COLO668 (cell line): ENCODE measurements around the gene RDX.
"Not testable (repeated sequence)": the region's sequence is repeated elsewhere in the genome, so short reads cannot be mapped to it uniquely, and the experiment has no call there.

Experiments used
- DNase-seq: peaks from one replicate; lab custom pipeline; 2025; ENCODE audit not compliant: unreplicated experiment; lab: John Stamatoyannopoulos, UW

Gene RDX

DNA sequence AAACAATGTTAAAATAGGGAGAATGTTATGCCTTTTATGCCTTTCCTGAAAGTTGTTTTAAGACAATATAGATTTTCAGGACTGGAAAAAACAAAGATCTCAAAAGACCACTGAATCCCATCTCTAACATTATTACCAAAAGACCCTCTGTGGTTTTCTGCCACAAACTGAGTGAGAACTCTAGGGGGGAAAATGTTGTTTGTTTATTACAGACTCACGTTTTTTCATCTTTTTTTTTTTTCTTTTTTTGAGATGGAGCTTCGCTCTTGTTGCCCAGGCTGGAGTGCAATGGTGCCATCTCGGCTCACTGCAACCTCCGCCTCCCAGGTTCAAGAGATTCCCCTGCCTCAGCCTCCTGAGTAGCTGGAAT is 9.6 kb upstream of the RDX start:
- DNase-seq, result not testable (repeated sequence)

- DNase-seq, result no peak
Measured at GRCh38 chr11:110305169-110306018, 9.0 kb upstream of the RDX start.

GRCh38 chr11:110303414-110303826 is 7.0 kb upstream of the RDX start:
- DNase-seq, result no peak

GRCh38 chr11:110301577-110301976 is 5.2 kb upstream of the RDX start:
- DNase-seq, result no peak

DNA sequence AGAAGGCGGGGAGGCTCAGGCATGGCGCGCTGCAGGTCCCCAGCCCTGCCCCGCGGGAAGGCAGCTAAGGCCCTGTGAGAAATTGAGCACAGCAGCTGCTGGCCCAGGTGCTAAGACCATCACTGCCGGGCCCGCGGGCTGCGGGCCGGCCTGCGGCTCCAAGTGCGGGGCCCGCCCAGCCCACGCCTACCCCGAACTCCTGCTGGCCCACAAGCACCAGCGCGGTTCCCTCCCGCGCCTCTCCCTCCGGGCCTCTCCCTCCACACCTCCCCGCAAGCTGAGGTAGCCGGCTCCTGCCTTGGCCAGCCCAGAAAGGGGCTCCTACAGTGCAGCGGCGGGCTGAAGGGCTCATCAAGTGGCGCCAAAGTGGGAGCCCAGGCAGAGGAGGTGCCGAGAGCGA is 4.6 kb upstream of the RDX start:
- DNase-seq, result no peak

DNA sequence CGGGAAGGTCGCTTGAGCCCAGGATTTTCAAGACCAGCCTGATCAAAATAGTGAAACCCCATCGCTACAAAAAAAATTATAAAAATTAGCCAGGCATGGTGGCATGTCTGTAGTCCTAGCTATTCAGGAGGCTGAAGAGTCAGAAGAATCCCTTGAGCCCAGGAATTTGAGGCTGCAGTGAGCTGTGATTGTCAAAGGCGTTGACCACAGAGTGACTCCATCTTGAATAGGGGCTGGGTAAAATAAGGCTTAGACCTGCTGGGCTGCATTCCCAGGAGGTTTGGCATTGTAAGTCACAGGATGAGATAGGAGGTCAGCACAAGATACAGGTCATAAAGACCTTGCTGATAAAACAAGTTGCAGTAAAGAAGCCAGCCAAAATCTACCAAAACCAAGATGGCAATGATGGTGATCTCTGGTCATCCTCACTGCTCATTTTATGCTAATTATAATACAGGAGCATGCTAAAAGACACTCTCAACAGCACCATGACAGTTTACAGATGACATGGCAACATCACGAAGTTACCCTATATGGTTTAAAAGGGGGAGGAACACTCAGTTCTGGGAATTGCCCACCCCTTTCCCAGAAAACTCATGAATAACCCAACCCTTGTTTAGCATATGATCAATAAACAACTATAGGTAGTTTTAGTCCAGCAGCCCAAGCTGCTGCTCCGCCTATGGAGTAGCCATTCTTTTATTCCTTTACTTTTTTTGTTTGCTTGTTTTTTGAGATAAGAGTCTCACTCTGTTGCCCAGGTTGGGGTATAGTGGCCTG is 2.8 kb upstream of the RDX start:
- DNase-seq, result no peak

GRCh38 chr11:110298301-110298765 is 1.9 kb upstream of the RDX start:
- DNase-seq, result no peak

DNA sequence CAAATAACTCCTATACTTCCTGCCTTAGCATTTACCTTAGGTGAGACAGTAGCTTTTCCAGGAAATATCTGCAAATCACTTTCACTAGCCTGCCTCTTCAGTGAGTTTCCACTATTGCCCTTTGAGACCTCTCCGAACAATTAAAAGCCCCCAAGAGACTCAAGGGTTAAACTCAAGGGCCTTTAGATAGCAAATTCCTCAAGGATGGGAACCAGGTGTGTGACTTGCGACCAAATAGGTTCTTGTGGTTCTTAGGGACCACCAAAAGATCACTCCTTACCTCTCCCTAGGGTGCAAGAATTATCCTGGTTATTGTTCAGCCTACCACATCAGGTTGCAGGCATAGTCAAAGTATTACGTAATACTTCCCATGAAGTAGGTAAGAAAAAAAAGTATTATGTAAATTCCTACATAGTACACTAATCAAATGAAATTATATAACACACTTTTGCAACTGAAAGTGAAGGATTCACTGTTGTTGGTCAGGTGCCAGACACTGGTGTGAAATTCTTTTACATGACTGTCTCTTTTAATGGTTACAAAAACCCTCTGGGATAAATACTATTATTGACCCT is 1.4 kb upstream of the RDX start:
- DNase-seq, result no peak

DNA sequence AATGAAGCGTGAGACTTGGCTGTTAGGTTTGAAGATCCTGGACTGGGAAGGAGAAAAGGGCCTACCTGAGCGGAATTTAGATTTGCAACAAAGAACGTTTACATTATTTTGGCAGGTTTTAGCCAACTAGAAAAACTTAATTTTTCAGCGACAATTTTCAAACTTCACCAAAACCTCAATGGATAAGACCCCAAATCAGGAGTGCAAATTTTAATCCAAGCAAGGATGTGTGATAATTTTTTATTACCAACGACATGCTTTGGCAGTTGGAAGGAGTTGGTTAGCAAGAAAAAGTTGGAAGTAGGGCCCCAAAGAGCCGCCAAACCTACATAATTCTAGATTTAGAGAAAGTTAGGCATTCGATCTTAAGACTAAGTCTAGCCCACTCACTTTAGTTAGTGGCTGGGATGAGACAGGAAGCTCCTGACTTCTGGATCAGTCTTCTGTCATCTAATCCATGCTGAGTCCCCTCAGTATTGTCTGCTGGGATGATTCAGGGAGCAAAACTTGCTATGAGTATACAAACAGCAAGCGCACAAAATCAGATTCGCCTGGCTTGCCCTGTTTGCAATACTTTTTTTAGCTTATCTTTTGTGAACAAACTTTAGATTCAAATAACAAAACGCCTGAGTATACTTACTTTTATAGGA is 787 bp upstream of the RDX start:
- DNase-seq, result no peak

DNA sequence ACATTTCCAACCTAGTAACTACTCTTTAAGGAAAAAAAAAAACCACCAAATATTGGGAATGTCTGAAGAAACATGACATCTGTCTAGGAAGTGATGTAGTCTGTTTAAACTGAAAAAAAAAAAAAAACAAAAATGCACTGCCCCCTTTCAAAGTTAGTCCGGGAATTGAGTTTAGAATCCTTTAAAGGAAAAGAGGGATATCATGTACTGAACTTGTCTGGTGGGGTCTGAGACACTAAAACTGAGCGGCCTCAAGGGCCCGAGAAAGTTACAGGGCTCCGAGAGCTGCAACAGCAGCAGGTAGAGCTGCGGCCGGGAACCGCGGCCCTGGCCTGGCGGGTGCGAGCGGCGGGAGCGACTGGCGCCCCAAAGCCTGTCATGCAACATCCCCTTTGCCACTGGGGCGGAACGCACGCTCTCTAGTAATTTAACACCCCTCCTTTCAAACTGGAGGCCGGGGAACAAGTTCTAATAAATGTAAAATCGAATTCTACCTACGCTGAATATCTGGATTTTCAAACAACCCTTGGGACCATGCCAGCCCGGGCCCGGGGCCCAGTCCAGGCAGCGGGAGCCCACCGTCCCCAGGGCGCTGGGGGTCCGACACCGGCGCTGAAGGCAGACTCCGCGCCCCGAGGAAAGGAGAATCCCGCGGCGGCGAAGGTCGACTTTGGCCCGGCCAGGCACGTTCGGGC is 736 bp downstream of the RDX start:
- peak; percentile 76 for DNase-seq

- DNase-seq, result no peak
Measured at GRCh38 chr11:110295086-110295485, 1.3 kb downstream of the RDX start.

- DNase-seq, result no peak
Measured at GRCh38 chr11:110294509-110294908, 1.9 kb downstream of the RDX start.

DNA sequence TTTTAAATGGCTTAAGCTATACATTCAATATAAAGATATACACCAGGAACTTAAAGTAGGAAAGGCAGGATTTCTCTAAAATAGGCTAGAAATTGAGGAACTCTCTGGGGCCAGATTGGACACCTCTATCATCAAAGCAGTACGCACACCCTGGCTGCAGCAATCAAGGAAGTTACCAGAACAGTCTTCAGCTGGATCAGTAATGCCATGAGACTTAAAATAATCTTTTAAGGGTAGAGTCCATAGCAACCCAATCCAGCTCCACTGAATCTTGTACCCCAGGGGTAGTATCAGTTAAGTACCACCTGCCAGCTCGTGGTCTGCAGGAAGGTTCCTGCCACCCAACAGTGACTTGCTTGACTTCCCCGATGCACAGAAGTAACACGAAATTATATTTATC is 3.0 kb downstream of the RDX start:
- DNase-seq, result no peak

- DNase-seq, result not testable (repeated sequence)
Measured at GRCh38 chr11:110292146-110292545, 4.3 kb downstream of the RDX start.

GRCh38 chr11:110290591-110291334 is 5.7 kb downstream of the RDX start:
- DNase-seq, result no peak

DNA sequence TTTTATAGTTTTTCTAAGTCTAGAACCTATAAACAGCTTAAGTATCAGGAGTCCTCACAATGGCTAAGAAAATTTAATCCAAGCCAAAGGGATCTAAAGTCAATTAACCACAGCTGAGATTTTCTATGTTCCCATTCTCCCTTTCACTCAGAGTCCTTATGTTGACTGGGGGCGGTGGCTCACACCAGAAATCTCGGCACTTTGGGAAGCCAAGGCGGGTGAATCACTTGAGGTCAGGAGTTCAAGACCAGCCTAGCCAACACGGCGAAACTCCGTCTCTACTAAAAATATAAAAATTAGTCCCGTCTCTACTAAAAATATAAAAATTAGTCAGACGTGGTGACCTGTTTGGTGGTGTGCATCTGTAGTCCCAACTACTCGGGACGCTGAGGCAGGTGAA is 6.9 kb downstream of the RDX start:
- no peak for DNase-seq

DNA sequence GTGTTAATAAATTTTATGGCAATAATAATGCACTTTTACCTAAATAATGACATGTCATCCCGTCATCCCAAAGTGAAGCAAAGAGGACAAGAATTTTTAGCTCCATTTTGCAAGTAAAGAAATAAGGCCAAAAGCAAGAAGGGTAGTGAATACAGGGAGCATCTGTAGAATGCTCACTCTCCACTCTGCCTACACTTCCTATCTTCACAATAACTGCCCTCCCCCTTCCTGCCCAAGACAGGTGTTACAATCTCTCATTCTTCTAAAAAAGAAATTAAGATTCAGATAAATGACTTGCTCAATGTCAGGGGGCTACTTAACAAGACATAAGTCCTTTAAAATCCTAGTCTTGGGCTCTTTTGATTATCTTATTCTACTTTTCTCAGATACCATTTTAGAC is 8.9 kb downstream of the RDX start:
- DNase-seq, result no peak

DNA sequence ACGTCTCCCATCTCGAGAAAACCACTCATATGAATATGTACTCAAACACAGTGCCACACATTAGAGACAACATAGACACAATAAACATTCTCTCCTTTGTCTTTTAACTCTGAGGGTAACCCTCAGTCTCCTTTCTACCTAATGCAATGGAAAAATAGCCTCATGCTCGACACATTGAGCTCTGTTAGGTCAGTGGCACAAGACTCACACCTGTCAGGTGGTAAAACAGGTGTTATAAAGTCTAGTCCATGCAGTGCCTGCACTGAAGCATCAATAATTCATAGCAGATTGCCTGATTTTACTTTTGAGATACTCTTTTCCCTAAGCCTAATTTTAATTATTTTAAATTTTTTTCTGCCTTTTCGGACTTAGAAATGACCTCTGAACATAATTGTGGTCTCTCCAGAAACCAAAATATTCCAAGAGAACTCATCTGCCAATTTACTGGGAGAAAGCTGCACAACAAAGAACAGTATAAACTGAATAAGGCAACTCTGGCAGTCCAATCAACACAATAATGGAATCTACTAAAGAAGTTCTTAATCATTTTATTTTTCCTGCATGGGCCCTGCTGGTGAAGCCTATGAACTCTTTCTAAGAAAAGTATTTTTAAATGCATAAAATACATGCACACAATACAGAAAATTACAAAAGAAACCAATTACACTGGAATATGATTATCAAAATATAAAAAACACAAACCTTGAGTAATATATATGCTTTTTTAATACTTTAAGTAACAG is 9.9 kb downstream of the RDX start:
- peak; percentile 58 for DNase-seq

DNA sequence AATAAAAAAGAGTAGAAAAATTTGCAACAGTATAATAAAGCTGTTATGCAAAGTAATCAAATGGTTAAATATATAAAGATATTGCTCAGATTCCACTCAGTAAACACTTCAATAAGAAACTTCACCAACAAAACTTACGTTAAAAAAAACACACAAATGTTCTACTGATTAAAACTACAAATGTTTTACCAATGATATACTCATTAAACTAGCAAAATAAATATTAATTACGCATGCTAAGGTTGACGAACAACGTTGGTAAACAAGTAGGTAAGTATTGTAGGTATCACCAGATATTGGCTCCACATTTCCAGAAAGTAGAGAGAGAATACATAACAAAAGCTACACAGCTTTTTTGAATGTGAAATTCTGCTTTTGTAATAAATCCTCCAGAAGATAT is 12.6 kb downstream of the RDX start:
- DNase-seq, result no peak
